ENCODE results near the gene ADAM8.

ADAM8 gene

GRCh38 chr10:133281084-133281483, 4.4 kb upstream of the ADAM8 start:
- no peak for DNase-seq

- DNase-seq: no peak
Measured at GRCh38 chr10:133280391-133281059, 3.9 kb upstream of the ADAM8 start.

DNA sequence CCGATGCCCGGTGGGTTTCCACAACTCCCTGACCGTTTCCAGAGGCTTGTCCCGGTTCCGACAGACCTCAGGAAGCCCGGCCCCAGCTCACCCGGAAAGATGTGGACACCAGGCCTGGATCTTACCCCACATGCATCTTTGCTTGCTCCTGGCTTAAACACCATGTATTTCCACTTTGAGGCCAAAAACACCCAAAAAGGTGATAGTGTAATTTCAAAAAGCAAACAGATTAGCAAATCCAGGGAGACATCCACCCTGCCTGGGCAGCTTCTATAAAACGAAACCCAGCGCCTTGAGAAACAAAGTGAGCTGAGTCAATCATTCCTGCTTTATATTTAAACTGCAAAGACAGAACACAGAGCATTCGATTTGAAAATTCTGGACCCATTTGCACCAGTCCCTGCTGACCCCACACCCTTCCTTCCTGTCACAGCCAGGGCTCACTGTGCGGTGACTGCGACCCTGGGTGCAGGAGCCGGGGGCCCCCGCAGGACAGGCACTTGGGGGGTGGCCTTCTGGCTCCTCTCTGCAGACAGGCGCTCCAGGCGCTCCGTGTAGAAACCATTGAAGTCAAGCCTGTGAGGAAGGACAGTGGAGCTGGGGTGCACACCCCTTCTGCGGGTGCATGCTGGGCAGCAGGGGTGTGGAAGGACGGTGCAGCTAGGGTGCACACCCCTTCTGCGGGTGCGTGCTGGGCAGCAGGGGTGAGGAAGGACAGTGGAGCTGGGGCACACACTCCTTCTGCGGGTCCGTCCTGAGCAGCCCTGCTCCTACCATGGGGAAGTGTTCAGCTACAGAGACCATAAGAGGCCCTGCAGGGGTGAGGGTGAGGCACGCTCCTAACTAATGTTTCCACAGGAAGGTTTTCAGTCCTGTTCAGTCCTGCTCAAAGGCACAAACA, 2.9 kb upstream of the ADAM8 start:
- DNase-seq: no peak

DNA sequence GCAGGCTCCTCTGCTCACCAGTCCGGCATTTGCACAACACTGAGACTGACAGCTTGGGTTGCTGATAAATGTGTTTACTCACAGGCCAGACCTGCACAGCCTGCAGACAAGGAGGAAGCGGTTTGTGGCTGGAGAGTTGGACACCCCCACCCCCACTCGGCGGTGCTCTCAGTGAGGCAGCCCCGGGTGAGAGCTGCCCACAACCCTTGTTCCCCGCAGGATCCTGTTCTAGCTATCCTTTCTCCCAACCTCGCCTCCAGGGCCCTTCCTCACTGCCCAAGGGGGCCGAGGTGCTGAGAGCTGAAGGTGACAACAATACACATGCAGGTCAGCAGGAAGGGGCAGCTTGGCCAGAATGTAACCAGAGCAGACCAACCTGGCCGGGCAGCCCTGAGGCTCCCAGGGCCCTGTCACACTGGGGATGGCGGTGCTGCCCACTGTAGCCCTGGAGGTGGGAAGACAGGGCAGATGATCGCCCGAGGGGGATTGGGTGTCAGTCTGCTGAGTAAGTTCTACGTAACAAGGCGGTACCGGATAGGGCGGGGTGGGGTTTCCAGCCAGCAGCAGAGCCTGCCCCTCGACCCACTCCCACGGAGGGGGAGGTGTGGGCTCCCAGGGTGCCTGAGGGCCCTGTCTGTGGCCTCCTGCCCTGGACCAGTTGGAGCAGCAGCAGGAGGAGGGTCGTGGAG, 2.1 kb upstream of the ADAM8 start:
- DNase-seq: no peak

DNA sequence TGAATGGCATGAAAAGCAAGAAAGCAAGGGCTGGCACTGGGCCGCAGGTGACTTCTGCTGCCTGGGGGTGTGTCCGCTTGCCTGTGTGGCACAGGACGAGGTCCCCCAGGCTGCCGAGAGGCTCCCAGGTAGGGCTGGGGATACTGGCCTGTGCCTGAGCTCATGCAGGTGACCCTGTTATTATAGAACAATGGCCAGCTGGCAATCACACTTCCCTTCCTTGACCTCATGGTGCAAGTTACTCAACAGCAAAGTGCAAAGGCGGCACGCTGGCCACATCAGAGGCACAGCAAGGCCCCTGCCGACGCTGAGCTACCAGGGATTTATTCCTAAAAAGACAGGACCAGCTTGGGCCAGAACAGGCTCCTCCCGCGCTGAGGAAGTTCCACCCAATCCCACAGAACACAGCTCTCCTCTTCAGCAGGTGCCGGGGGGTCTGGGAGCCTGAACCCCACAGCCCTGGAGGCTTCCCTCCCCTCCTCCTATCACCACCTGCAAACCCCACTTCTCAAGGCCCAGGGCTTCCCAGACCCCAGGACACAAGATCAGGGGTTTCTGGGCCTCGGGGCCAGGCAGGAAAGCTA, 1.4 kb upstream of the ADAM8 start:
- DNase-seq: no peak

DNA sequence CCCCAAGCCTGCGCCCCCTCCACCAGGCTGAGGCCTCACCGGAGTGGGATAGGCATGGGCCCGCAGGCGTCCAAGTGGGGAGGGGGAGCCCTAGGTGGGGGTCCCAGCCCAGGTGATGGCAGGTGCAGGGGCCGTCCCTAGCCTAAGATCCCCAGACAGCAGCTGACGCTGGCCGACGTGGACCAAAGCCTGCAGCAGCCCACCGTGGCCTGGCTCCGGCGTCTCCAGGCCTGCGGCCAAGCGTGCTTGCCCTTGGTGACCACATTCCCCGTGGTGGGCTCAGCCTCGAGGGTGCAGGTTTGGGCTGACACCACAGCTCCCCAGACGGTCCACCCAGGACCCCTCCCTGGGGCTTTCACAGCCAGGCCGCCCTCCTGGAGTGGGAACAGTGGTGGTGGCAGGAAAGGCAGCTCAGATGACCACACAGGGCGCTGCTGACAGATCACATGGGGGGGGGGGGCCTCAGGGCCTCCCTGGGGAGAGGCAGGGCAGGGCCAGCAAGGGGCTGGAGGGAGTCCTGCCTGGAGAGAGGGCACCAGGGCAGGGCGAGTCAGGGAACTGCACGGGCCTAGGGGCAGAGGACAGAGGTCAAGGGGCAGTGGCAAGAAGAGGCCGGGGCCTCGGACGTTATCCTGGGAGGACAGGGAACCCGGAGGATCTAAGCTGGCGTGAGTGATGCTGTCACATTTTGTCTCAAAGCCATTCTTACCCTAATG, 767 bp upstream of the ADAM8 start:
- no peak for DNase-seq

DNA sequence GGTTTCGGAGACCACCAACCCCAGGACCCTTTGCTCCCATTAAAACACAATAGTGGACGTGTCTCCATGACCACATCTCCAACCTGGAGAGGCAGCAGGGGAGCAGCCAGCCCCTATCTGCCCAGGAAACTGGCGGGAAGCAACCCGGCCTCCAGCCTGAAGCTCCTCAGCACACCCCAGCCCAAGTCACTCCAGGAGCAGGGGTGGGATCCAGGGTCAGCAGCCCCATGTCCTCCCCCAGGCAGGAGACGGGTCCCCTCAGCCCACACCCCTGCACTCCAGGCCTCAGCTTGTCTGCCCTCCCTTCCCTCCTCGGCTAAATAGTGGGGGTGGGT, 601 bp downstream of the ADAM8 start:
- DNase-seq: no peak

GRCh38 chr10:133275684-133276092, 980 bp downstream of the ADAM8 start:
- DNase-seq: no peak

DNA sequence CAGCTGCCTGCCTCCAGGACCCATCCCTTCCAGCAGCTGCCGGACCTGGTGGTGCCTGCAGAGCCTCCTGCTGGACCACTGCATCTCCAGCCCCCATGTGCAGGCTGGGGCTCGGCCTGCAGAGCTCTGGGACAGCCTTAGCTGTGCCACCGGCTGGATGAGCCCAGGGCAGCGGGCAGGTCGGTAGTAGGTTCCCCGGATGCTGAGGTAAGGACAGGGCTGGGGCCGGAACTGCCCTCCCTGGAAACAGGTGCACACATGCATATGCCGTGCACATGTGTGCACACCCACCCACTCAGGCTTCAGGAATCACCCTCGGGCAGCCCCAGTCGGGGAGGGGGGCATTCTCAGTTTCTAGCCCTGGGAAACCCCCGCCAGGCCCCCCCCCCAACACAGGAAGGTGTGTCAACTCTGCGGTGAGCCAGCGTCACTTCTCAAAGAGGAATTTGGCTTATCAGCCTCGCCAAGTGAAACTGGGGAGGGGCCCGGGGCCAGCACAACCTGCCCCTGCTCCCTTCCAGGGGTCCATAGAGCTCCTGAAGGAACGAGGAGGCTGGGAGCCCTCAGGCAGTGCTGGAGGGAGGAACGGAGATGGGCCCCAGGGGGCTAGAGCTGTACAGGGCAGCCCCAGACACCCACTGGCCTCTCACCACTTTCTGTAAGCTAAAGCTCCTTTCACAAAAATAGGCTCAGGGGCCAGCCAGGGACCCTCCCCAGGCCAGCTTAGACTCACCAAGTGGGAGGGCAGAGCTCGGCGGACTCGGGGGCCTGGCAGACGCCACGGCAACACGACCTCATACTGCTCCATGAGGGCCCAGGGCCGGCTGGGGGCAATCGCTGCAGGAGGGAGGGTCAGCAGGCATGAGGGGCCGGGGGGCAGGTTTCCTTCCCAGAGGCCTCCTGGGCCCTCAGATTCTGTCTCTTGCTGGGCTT, 1.7 kb downstream of the ADAM8 start:
- DNase-seq: no peak

GRCh38 chr10:133273534-133274143, 3.0 kb downstream of the ADAM8 start:
- no peak for DNase-seq

GRCh38 chr10:133272964-133273420, 3.7 kb downstream of the ADAM8 start:
- no peak for DNase-seq

- no peak for DNase-seq
Measured at GRCh38 chr10:133272301-133272963, 4.2 kb downstream of the ADAM8 start.

GRCh38 chr10:133271521-133272300, 5.0 kb downstream of the ADAM8 start:
- no peak for DNase-seq

DNA sequence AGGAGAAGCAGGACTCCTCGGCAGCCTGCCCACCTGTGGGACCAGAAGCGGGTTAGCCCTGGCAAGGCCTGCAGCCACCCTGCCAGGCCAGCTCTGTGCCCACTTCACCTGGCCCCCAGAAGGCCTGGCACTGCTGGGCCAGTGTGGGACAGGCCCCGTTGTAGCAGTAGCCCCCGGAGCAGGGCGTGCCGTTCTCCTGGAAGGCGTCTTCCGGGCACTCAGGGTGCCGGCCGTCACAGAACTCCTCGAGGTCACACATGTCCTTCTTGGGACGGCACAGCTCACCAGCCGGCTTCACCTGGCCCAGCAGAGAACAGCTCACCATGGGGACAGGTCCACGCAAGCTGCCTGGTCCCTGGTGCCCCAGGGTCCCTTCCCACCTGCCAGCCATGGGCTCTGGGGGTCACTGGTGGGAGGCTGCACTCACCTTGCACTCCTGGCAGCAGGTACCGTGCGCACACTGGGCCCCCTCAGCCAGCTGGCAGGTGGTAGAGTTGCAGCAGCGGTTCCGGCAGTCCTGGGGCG, 5.8 kb downstream of the ADAM8 start:
- DNase-seq: no peak

GRCh38 chr10:133270204-133270603, 6.5 kb downstream of the ADAM8 start:
- DNase-seq: no peak

- DNase-seq: no peak
Measured at GRCh38 chr10:133269367-133269766, 7.3 kb downstream of the ADAM8 start.

DNA sequence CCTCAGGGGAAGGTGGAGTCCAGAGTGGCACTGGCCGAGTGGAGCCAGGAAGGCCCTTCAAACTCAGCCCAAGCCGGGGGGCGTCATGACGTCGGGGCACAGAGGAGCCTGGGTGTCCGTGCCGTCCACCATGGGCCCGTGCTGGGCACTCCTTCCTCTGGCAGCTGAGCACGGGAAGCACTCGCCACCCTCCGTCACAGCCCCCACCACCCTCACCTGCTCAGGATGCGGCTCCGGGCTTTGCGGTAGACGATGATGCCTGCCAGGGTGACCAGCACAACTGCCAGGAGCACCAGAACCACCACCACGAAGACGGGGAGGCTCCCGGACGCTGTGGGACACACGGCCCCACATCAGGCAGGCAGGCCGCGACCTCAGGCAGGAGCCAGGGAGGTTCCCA, 8.1 kb downstream of the ADAM8 start:
- DNase-seq: no peak

DNA sequence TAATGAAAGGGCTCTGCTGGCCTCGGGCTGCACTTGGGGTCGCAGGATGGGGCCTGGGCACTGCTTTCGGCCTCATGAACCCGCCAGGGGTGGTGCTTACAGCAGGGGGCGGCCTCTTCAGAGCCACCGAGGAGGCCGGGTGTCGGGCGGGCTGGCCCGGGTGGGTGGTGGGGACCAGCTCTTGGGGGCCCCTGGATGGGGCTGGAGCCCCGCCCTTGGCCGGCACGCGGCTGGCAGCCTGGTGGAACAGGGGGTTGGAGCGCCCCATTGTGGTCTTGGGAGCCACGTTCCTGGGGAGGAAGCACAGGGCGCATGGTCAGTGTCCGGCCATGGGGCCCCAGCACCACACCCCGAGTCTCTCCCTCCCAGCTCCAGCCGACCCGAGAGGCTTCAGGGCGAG, 8.8 kb downstream of the ADAM8 start:
- DNase-seq: no peak

DNA sequence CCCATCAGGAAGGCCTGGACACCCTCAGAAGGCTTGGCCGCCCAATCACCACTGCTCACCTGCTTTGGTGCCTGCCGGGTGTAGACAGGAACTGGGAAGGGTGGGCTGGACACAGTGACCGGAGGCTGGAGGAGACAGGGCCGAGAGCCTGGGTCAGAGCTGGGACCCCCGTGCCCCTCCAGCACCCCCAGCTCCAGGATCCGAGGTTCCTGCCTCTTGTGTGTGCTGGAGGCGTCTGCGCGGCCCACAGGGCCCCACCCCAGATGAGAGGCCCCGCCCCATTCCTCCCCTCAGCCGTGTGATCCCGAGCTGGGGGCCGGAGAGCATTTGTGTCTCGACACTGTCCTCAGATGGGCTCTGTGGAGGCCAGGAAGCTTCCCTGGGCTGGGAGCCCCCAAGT, 9.4 kb downstream of the ADAM8 start:
- no peak for DNase-seq
